GM12892 (cell line): ENCODE data around the gene PEX14.

ENCODE experiments used
- DNase-seq: peaks from one replicate; pipeline ENCODE4 v3.0.0; 2011; ENCODE audit not compliant: insufficient read length
- FAIRE-seq: peaks from 2 replicates; lab custom pipeline; 2011; peaks lifted over from hg19 to GRCh38; lab: Jason Lieb, UNC
- POLR2A ChIP-seq: IDR thresholded peaks from 2 replicates; pipeline ENCODE4 v1.6.1; 2011; ENCODE audit warnings: low read depth, low read length, control low read depth
- POLR2AphosphoS5 ChIP-seq: IDR thresholded peaks from 2 replicates; pipeline ENCODE4 v1.6.1; 2011; ENCODE audit warnings: low read depth, low read length, control low read depth
- TAF1 ChIP-seq: IDR thresholded peaks from 2 replicates; pipeline ENCODE4 v1.6.1; 2011; ENCODE audit warnings: low read depth, mild to moderate bottlenecking, control low read depth, low read length, borderline replicate concordance

Gene PEX14

GRCh38 chr1:10665930-10666850 is 191.4 kb downstream of the PEX14 start:
- no peak for TF ChIP-seq TAF1
- TF ChIP-seq POLR2AphosphoS5, result no peak
- no peak for TF ChIP-seq POLR2A
- no peak for FAIRE-seq
- no peak for DNase-seq

DNA sequence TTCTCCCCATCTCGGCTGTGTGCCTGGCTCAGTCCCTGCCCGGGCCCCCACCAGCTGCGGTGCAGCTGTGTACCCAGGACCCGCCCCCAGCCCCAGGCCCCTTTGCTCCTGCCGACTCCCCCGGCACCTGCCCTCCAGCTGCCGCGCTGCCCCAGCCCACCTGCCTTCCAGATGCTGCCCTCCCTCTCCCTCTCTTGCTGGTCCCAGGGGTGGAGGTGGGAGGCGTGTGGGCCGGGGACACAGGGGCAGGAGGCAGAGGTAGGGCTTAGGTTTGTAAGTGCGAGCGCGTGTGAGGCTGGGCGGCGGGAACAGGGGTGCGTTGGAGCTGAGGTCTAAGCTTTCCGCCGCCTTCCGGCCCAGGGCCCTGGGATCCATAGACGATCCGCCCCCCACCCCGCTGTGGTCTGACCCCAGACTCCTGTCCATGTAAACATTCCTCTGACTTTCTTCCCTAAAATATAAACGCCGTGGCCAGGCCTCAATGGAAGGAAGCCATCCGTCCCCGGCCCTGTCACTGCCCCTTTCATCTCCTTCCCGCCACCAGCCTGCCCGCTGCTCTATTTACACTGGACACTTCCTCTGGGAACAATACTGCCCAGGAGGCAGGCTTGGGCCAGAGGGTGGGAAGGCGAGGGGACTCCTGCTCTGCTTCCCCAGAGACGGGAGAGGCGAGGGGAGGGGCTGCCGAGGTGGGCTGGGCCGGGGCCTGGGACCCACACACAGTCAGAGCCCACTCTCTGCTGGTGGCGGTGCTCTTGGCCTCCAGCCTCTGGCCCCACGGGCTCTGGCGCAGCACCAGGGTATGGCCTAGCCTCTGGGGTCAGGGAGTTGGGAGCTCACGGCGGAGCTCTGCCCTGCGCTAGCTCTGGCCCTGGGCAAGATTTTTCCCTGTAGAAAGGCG is 193.4 kb downstream of the PEX14 start:
- DNase-seq (no peak), FAIRE-seq (no peak)
- TF ChIP-seq POLR2AphosphoS5 (no peak), TAF1 (no peak), POLR2A (no peak)

- FAIRE-seq (no peak), DNase-seq (no peak)
- no peak for TF ChIP-seq POLR2AphosphoS5
- TF ChIP-seq POLR2A, result no peak
- no peak for TF ChIP-seq TAF1
Measured at GRCh38 chr1:10669570-10669969, 194.8 kb downstream of the PEX14 start.

GRCh38 chr1:10670190-10670589 is 195.4 kb downstream of the PEX14 start:
- TF ChIP-seq POLR2A, result no peak
- no peak for TF ChIP-seq TAF1
- no peak for TF ChIP-seq POLR2AphosphoS5
- FAIRE-seq (no peak), DNase-seq (no peak)

- no peak for FAIRE-seq
- DNase-seq, result no peak
- TF ChIP-seq TAF1 (no peak), POLR2A (no peak), POLR2AphosphoS5 (no peak)
Measured at GRCh38 chr1:10671090-10671489, 196.3 kb downstream of the PEX14 start.

- TF ChIP-seq POLR2AphosphoS5 (no peak), TAF1 (no peak), POLR2A (no peak)
- DNase-seq (no peak), FAIRE-seq (no peak)
Measured at GRCh38 chr1:10671622-10672342, 197.0 kb downstream of the PEX14 start.

DNA sequence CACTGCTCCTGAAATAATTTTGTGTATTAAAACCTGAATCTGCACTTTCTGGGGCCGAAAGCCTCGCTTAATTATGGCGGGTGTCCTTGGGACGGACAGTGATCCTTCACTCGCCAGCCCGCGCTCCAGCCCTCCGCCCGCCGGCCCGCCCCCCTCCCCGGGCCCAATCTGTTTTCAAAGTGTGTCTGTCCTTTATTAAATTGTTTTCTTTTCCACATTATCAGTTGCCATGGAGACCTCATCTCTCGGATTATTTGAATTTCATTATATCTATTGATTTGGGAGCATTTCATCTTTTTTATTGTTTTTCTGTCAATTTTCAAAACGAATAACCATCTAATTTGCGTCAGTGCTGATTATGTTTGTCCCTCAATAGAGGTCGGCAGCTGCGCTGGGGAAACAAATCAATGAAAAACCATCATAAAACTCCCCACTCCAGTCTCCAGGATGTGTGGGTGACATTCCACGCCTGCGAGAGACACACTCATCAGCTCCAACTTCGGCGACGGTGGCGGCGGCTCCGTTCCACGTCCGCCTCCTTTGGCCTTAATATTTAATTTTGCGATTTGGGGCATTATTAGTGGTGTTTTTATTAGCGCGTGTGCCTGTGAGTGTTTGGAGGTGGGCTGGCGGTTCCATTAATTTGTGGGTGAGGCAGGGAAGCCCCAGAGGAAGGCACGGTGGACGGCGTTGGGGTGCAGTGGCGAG is 197.7 kb downstream of the PEX14 start:
- no peak for TF ChIP-seq TAF1
- no peak for TF ChIP-seq POLR2AphosphoS5
- no peak for TF ChIP-seq POLR2A
- no peak for FAIRE-seq
- no peak for DNase-seq

GRCh38 chr1:10673109-10673711 is 198.5 kb downstream of the PEX14 start:
- DNase-seq (no peak), FAIRE-seq (no peak)
- TF ChIP-seq POLR2AphosphoS5 (no peak), TAF1 (no peak), POLR2A (no peak)

- FAIRE-seq (no peak), DNase-seq (no peak)
- TF ChIP-seq POLR2AphosphoS5 (no peak), TAF1 (no peak), POLR2A (no peak)
Measured at GRCh38 chr1:10674222-10674621, 199.5 kb downstream of the PEX14 start.

DNA sequence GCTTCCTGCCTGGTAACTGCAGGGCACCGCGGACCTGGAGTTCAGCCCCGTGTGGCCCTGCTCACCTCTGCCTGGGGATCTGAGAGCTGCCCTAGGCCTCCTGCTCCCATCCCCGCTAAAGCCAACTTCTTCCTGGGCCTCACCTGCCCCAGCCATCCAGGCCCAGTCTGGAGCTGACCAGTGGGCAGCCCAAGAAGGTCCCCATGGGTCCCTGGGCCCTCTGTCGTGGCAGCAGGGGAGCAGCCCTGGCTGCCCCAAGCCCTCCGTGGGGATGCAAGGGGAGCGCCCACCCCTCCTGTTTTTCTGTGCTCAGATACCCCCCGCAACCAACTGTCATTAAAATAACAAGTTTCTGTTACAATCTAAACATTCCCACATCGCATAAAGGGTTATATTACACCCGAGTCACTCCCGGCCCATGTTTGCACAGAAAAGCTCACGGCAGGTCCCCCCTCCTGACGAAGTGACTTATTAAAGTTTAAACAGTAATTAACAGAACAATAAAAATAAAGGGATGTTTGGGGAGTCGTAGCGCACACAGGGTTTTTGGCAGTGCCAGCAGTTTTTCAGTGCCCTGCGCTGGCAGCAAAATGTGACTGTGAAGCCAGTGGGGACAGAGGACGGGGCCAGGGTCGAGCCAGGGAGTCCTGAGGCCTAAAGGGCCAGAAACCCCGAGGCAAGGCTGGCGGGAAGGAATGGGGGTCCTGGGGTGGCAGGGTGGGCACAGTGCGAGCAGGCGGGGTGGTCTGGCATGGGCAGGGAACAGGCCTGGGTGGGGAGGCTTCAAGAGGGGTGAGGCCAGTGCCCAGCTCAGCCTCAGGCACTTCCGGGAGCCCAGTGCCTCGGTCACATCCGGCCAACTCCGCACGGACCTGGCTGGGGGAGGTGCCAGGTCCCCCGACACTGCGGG is 200.2 kb downstream of the PEX14 start:
- TF ChIP-seq POLR2AphosphoS5 (no peak), POLR2A (no peak), TAF1 (no peak)
- no peak for FAIRE-seq
- DNase-seq, result no peak
